HG03135 (cell line): ENCODE results near the gene ACTRT3.
"Not testable (repeated sequence)": the region's sequence is repeated elsewhere in the genome, so short reads cannot be mapped to it uniquely, and the experiment has no call there.

Experiments used
- ATAC-seq: cut with Tn5 transposase; IDR thresholded peaks from one replicate; pipeline ENCODE4 v1.9.1; 2021; ENCODE audit warnings: mild to moderate bottlenecking, moderate library complexity; ENCODE audit not compliant: unreplicated experiment

ACTRT3 gene

DNA sequence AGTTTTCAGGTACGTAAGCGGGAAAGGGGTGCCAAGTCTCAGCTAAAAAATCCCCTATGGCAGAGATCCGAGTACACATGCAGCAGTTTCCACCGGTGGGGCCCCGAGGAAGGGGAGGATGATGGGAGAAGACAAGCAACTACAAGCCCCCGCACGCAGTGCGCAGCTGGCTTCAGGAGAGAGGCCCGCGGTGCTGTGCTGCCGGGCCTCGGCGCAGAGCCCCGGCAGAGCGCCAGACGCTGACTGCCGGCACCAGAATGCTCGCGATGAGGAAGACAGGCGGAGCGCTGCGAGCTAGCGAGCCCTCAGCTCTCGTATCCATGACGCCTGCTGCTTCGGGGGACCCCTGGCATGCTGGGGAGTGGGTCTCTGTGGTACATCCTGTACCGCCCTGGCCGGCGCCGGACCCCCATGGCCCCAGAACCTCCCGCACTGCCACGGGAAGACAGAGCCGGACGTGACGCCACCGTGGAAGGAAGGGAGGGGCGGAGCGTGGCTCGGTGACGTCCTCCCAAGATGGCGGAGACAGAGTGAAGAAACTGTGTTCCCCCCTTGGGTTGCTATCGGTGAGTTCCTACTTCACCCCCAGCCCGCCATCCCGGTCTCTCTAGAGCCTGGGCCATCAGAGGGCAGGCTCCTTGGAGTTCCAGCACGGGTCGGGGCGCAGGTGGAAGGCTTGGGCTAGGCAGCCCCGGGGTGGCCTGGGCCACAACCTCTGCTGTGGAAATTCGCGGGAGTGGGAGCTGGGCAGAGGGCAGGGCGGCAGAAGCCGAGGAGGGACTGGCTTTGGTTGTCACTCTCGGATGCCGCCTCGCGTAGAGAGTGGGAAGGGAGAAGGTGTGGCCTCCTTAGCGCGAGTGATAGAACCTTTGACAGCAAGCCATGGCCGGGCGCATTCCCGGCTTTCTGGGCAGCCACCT, 3.8 kb upstream of the ACTRT3 start, which contains the start of gene MYNN:
Gene MYNN, plus strand, starts transcription at position 500 of the 920 bp plus-strand sequence. CDS start 900 bp downstream, outside the sequence.
- ATAC-seq, result peak; percentile 84

- peak; percentile 4 for ATAC-seq
Measured at GRCh38 chr3:169772305-169772896, 3.0 kb upstream of the ACTRT3 start.

DNA sequence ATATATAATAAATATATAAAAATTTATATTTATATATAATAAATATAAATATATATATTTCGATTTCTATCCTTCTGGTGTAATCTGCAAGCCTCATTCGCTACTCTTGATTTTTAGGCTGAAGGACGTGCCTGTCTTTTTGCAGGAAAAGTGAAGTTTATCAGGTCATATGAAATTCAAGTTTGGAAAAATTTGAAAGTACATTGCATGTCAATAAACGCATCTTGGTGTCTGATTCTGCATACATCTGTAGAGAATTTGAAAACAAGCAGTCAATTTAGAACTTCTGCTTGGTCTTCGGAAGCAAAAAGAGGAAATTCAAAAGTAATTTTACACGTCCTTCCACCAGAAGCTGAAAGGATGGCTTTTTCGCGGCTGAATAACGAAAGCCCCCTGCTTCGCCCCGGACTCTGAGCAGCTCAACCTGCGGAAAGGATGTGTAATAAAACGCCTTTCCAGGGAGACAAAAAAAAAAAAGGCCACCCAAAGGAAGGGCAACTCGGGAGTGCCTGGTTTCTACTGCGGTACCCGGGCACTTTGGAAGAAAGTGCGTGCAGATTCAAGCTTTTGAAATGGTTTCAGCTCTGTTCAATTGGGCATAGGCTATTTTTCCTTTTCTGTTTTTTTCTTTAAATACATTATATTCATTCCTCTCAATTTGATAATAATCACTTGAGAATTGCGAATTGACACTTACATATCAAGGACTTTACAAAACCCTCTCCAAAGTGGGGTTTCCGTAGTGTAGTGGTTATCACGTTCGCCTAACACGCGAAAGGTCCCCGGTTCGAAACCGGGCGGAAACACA, 2.3 kb upstream of the ACTRT3 start:
- no peak for ATAC-seq

DNA sequence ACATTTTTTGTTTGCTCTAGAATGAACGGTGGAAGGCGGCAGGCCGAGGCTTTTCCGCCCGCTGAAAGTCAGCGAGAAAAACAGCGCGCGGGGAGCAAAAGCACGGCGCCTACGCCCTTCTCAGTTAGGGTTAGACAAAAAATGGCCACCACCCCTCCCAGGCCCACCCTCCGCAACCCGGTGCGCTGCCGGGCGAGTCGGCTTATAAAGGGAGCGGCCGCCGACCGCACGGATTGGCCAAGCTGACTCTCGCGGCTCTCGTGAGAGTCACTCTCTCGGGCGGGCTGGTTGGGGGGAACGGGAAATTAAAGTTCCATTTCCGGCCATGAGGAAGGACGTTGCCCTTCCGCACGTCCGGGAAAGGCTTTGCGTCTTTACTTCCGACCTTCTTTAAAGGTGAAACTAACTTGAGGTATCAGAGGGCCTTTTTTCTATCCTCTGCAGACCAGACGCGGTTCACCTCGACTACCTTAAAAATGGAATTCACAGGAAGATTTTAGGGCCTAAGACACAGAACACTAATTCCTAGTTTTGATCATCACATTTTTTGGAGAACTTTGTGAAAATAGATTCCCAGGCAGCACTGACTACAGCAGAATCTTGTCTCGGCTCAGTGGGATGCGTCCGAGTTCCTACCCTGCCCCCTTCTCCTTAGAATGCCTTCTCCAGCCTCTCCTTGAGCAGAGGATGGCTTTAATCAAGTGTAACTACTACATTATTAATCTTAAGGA, 4.3 kb downstream of the ACTRT3 start, which contains the start of gene TERC:
Gene TERC, minus strand, starts transcription at position 179 of the 731 bp plus-strand sequence.
- ATAC-seq, result peak; percentile 74

DNA sequence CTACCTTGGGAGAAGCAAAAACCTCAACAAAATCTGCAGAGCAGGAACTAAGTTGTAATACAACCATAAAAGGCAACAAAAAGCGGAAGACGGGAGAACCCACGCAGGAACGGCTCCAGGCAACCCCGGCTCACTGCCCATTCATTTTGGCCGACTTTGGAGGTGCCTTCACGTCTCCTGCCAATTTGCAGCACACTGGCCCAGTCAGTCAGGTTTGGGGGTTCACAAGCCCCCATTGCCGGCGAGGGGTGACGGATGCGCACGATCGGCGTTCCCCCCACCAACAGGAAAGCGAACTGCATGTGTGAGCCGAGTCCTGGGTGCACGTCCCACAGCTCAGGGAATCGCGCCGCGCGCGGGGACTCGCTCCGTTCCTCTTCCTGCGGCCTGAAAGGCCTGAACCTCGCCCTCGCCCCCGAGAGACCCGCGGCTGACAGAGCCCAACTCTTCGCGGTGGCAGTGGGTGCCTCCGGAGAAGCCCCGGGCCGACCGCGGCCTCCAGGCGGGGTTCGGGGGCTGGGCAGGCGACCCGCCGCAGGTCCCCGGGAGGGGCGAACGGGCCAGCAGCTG, 5.0 kb downstream of the ACTRT3 start:
- peak; percentile 33 for ATAC-seq

GRCh38 chr3:169760479-169760878, 8.9 kb downstream of the ACTRT3 start:
- no peak for ATAC-seq

DNA sequence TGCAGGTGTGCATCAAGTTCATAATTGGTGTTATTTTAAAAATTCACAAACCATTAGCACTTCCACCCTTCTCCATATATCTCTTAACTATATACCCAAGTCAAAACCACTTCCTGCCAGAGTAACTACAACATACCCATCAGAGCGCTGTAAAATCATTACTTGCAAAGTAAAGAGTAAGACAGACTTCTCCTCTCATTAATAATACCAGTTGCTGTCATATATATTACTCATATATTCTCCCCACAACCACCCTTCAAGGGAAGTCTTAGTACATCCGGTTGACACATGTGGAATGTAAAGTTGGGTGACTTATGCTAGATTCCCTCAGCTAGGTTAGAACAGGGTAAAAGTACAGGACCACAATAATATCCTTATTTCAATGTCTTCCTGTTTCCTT, 10.1 kb downstream of the ACTRT3 start:
- ATAC-seq, result peak; percentile 61

- no peak for ATAC-seq
Measured at GRCh38 chr3:169758359-169758994, 10.9 kb downstream of the ACTRT3 start.

DNA sequence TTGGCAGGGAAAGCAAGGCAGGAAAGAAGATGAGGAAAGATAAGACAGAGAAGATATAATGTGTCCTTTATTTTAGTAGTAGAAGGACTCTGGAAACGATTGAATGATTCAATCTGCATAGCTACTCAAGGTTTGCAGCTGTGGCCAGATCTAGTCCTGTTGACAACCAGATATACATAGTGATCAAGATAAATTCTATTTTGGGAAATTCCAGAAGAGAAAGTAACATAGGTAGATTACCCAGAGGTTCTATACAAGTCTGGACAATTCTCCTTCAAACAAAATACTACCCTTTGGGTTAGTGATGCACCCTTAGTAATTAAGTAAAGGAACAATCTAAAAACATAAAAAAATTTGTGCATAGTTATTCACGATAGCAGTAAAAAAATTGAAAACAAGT, 13.9 kb downstream of the ACTRT3 start:
- ATAC-seq, result no peak

DNA sequence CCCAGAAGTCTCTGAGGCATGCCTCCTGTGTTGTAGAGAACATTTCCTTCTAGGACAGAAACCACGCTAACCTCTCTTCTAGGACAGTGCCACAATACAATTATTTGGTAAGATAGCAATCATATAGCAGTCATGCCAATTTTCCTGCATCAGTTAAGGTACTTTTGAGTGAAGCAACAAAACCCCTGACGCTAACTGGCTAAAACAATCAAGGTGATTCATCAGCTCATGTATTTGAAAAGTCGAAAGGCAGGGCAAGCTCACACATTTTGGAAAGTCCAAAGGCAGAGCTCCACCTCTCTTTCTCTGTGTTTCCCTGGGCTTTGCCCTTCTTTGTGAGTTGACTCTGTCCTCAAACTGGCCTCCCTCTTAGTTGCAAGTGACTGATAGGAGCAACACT, 14.7 kb downstream of the ACTRT3 start:
- no peak for ATAC-seq

DNA sequence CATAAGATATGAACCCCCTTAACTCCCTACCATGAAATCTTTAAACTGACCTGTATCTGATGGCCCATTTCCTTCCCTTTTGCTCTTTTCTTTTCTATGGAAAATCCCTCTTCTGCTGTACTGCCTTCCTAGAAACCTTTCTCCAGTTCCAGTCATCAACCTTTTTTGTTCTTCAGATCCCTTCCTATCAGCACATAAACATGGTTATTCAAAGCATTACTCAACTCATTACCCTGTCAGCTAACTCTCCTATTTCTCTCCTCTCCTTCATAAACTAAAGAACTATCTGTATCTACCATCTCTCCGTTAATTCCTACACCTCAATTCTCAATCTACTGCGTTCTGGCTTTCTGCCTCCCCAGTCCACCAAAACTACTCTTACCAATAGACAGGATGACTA, 17.5 kb downstream of the ACTRT3 start:
- no peak for ATAC-seq

GRCh38 chr3:169750665-169751064, 18.7 kb downstream of the ACTRT3 start:
- ATAC-seq, result no peak

DNA sequence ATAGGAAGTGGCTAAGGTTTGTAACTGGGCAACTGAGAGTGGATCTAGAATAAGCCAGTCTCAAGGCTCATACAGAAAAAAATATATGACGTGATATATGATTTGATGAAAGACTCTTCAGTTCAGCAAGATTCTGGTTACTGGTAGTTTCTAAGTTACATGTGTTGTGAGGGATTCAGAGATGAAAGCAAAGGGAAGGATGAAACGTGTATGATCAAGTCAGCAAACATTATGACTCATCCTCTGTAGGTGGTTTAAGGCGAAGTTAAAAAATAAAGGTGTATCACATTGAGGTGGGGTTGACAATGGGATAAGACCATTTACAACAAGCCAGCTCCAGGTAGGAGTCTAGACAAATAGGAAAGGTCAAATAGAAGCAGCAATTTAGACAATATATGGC, 20.7 kb downstream of the ACTRT3 start:
- no peak for ATAC-seq

GRCh38 chr3:169746924-169747323, 22.4 kb downstream of the ACTRT3 start:
- no peak for ATAC-seq

DNA sequence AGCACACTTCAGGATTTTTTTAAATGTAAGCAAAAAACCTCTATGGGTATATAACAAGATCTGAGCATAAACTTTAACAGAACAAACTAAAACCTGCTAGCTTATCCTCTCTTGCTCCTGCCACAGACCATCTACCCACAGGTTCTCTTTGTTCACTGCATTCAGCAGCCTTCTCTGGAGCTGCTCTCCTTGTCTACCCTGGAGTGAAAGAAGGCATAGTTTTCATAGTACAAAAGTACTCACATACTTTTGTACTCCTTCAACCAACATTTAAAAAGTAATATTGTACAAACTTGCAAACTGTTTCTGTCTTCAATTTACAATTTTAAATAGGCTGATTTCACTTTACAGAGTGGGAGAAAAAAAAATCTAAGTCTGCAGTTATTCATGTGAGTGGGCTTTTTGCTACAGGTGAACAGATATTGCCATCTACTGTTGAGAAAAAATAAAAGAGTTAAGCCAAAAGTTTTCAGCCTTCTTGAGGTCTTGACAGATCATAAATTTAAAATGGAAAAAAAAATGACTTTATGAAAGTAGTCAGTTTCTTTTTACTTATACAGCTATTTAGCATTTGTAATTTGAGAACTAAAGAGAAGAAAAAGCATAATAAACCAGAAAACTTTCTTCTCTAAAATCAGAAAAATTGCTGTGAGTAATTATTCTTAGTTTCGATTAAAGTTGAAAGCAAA, 24.9 kb downstream of the ACTRT3 start:
- ATAC-seq, result no peak

DNA sequence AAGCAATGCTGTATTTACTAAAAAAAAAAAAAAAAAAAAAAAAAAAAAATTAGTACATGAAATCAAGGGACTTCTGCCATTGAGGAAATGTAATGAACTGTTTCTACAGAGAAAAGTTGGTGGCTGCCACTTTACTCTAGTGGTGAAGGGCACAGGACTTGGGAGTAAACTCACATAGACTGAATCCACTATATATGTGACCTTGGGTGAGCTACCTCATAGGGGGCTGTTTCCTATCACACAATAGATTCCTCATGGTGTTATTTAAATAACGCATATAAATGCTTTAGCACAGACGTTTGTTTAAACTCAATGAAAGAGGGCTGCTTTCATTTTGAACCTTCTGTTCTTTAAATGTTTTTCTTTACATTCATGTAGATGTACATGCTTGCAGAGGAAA, 30.3 kb downstream of the ACTRT3 start:
- no peak for ATAC-seq

DNA sequence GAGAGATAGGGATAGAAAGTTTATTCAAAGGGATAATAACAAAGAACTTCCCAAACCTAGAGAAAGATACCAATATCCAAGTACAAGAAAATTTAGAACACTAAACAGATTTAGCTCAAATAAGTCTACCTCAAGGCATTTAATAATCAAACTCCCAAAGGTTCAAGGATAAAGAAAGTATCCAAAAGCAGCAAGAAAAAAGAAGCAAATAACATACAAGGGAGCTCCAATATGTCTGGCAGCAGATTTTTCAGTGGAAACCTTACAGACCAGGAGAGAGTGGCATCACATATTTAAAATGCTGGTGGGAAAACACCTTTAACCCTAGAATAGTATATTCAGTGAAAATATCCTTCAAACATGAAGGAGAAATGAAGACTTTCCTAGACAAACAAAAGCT, 37.5 kb downstream of the ACTRT3 start:
- not testable (repeated sequence) for ATAC-seq

- ATAC-seq, result no peak
Measured at GRCh38 chr3:169722724-169723123, 46.6 kb downstream of the ACTRT3 start.

DNA sequence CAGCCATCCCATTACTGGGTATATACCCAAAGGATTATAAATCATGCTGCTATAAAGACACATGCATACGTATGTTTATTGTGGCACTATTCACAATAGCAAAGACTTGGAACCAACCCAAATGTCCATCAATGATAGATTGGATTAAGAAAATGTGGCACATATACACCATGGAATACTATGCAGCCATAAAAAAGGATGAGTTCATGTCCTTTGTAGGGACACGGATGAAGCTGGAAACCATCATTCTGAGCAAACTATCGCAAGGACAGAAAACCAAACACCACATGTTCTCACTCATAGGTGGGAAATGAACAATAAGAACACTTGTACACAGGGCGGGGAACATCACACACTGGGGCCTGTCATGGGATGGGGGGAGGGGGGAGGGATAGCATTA, 50.9 kb downstream of the ACTRT3 start:
- ATAC-seq, result not testable (repeated sequence)
